Neural progenitor cell (in vitro differentiated cells): Measurements from ENCODE around the gene TMEM247. TPM values are rescaled to one million over a fixed set of nuclear protein-coding genes. Genes with fewer than 3 reads are reported as not detected.

ENCODE experiments used
- DNase-seq: peaks from one replicate; pipeline ENCODE4 v3.0.0-alpha.2; 2016; ENCODE audit warnings: low spot score
- H2AFZ ChIP-seq: fragments of 200-600 bp; sonication (generic); replicated peaks from 2 replicates; pipeline ENCODE4 v1.6.1; 2016; ENCODE audit warnings: antibody characterized with exemption
- H3F3A ChIP-seq: fragments of 200-600 bp; sonication (generic); 2 replicates; pipeline ENCODE4 v1.6.1; 2016; ENCODE audit warnings: antibody characterized with exemption, low read depth
- H3K27ac ChIP-seq: fragments of 200-600 bp; sonication (generic); 2 replicates; pipeline ENCODE4 v1.5.1; 2016; ENCODE audit warnings: mild to moderate bottlenecking
- H3K27me3 ChIP-seq: fragments of 200-600 bp; sonication (generic); 2 replicates; pipeline ENCODE4 v1.6.1; 2016; ENCODE audit warnings: mild to moderate bottlenecking, moderate library complexity
- H3K36me3 ChIP-seq: fragments of 200-600 bp; sonication (generic); 2 replicates; pipeline ENCODE4 v1.5.1; 2016
- H3K4me1 ChIP-seq: fragments of 200-600 bp; sonication (generic); 2 replicates; pipeline ENCODE4 v1.6.1; 2016; ENCODE audit warnings: mixed run types
- H3K4me2 ChIP-seq: fragments of 200-600 bp; sonication (generic); 2 replicates; pipeline ENCODE4 v1.6.1; 2016
- H3K4me3 ChIP-seq: fragments of 200-600 bp; sonication (generic); 2 replicates; pipeline ENCODE4 v1.5.1; 2016
- H3K79me2 ChIP-seq: fragments of 200-600 bp; sonication (generic); 2 replicates; pipeline ENCODE4 v1.6.1; 2016; ENCODE audit warnings: low read depth
- H3K9ac ChIP-seq: fragments of 200-600 bp; sonication (generic); 2 replicates; pipeline ENCODE4 v1.6.1; 2016
- H3K9me3 ChIP-seq: fragments of 200-600 bp; sonication (generic); 2 replicates; pipeline ENCODE4 v1.5.1; 2016; ENCODE audit warnings: low read depth
- H4K20me1 ChIP-seq: fragments of 200-600 bp; sonication (generic); 2 replicates; pipeline ENCODE4 v1.6.1; 2016; ENCODE audit warnings: low read depth
- H3K27ac Mint-ChIP-seq: 3 replicates; pipeline ENCODE4 v1.8.0; 2021; ENCODE audit warnings: mixed read lengths
- H3K27me3 Mint-ChIP-seq: 2 replicates; pipeline ENCODE4 v1.8.0; 2022; ENCODE audit warnings: low read depth, mild to moderate bottlenecking, inconsistent platforms, moderate library complexity, mixed read lengths; ENCODE audit not compliant: insufficient read depth
- H3K36me3 Mint-ChIP-seq: 3 replicates; pipeline ENCODE4 v1.8.0; 2021; ENCODE audit warnings: mixed read lengths
- H3K4me1 Mint-ChIP-seq: 3 replicates; pipeline ENCODE4 v1.8.0; 2021; ENCODE audit warnings: mixed read lengths
- H3K4me3 Mint-ChIP-seq: 3 replicates; pipeline ENCODE4 v1.8.0; 2021; ENCODE audit warnings: mild to moderate bottlenecking, moderate library complexity, mixed read lengths
- H3K9me3 Mint-ChIP-seq: 3 replicates; pipeline ENCODE4 v1.8.0; 2020; ENCODE audit warnings: mixed read lengths
- EZH2 ChIP-seq: fragments of 200-600 bp; sonication (generic); IDR thresholded peaks from 2 replicates; pipeline ENCODE4 v1.6.1; 2017; ENCODE audit warnings: antibody characterized with exemption, mild to moderate bottlenecking, moderate library complexity
- EZH2phosphoT487 ChIP-seq: fragments of 200-600 bp; sonication (generic); IDR thresholded peaks from 2 replicates; pipeline ENCODE4 v1.6.1; 2017; ENCODE audit warnings: antibody characterized with exemption
- total RNA-seq: library from RNA; depleted of rRNA; stranded (reverse); fragments of >200 nt; gene quantifications from 2 replicates; pipeline ENCODE4 v1.2.3, GENCODE V29; 2015; ENCODE audit warnings: low replicate concordance
- TF ChIP-seq, protein P1 (sequence below): fragments of 200-600 bp; sonication (generic); IDR thresholded peaks from 2 replicates; pipeline ENCODE4 v1.5.1; 2017; ENCODE audit warnings: antibody characterized with exemption, mild to moderate bottlenecking

TMEM247 gene
- total RNA-seq, 1 donor from 2014 or later: not detected

DNA sequence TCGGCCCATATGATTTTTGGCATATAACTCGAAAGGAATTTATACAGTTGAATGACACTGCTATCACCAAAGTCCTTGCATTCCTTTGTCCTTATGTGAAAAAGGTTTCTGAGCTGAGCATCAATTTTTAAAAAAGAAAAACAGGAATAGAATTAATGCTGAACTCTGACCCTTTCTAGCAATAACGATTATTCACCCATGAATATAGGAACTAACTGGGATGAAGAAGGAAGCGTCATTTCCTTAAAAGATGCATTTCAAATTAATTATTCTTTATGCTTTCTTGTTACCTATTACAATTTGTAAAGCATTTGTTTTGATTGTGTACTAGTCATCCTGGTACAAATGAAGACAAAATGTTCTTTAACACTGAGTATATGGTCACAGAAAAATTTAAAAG is 19.3 kb downstream of the TMEM247 start:
- H3K27ac Mint-ChIP-seq: no peak overlapping the region
- H3K4me1 Mint-ChIP-seq: peaks cover 24% of the 10 kb centered on the region
- Histone ChIP-seq H3K4me1 (peaks cover 10% of the 10 kb centered on the region), H3K9me3 (no peaks in the 10 kb centered on the region), H3F3A (no peaks in the 10 kb centered on the region), H3K4me2 (no peak overlapping the region), H3K4me3 (no peak overlapping the region), H2AFZ (no peak overlapping the region), H3K27ac (no peak overlapping the region), H3K27me3 (peaks cover 45% of the 10 kb centered on the region), H3K9ac (no peak overlapping the region), H3K36me3 (no peaks in the 10 kb centered on the region), H3K79me2 (no peaks in the 10 kb centered on the region), H4K20me1 (no peaks in the 10 kb centered on the region)
- H3K4me3 Mint-ChIP-seq: peak overlapping the region; percentile 94
- no peaks in the 10 kb centered on the region for H3K36me3 Mint-ChIP-seq
- peaks cover 7% of the 10 kb centered on the region for H3K27me3 Mint-ChIP-seq
- no peaks in the 10 kb centered on the region for H3K9me3 Mint-ChIP-seq
- DNase-seq: no peak
- TF ChIP-seq, protein P1, sequence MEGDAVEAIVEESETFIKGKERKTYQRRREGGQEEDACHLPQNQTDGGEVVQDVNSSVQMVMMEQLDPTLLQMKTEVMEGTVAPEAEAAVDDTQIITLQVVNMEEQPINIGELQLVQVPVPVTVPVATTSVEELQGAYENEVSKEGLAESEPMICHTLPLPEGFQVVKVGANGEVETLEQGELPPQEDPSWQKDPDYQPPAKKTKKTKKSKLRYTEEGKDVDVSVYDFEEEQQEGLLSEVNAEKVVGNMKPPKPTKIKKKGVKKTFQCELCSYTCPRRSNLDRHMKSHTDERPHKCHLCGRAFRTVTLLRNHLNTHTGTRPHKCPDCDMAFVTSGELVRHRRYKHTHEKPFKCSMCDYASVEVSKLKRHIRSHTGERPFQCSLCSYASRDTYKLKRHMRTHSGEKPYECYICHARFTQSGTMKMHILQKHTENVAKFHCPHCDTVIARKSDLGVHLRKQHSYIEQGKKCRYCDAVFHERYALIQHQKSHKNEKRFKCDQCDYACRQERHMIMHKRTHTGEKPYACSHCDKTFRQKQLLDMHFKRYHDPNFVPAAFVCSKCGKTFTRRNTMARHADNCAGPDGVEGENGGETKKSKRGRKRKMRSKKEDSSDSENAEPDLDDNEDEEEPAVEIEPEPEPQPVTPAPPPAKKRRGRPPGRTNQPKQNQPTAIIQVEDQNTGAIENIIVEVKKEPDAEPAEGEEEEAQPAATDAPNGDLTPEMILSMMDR: no peak
- no peak for TF ChIP-seq EZH2
- no peak for TF ChIP-seq EZH2phosphoT487

DNA sequence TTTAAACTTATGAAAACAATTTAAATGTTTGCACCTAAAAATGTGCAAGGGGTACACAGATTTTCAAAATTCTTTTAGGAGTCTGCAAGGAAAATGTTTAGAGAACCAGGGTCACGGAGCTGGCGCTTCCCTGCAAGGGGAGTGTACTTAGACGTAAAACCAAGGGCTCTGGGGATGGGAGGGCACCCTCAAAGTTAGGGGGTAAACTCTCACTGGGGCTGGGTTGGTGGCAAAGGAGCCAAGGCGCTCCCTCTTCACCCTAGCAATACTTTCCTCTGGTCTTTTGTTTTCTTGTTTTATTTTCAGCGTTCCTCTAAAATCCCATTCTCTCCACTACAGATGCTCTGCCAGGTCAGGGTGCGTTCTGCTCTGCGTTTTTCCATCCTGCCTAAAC is 20.0 kb downstream of the TMEM247 start:
- Histone ChIP-seq H3K9me3 (no peaks in the 10 kb centered on the region), H3K79me2 (no peaks in the 10 kb centered on the region), H2AFZ (no peak overlapping the region), H4K20me1 (no peaks in the 10 kb centered on the region), H3K4me3 (peak overlapping the region; percentile 50), H3K36me3 (no peaks in the 10 kb centered on the region), H3K27me3 (peaks cover 45% of the 10 kb centered on the region), H3K27ac (no peak overlapping the region), H3K4me2 (peak overlapping the region; percentile 85), H3F3A (no peaks in the 10 kb centered on the region), H3K4me1 (peaks cover 7% of the 10 kb centered on the region), H3K9ac (no peak overlapping the region)
- H3K27me3 Mint-ChIP-seq: peaks cover 7% of the 10 kb centered on the region
- no peaks in the 10 kb centered on the region for H3K36me3 Mint-ChIP-seq
- H3K27ac Mint-ChIP-seq: no peak overlapping the region
- peak; percentile 11 for TF ChIP-seq EZH2
- TF ChIP-seq, protein P1: no peak
- DNase-seq: no peak
- H3K9me3 Mint-ChIP-seq: no peaks in the 10 kb centered on the region
- H3K4me1 Mint-ChIP-seq: peaks cover 17% of the 10 kb centered on the region
- H3K4me3 Mint-ChIP-seq: peak overlapping the region; percentile 94

DNA sequence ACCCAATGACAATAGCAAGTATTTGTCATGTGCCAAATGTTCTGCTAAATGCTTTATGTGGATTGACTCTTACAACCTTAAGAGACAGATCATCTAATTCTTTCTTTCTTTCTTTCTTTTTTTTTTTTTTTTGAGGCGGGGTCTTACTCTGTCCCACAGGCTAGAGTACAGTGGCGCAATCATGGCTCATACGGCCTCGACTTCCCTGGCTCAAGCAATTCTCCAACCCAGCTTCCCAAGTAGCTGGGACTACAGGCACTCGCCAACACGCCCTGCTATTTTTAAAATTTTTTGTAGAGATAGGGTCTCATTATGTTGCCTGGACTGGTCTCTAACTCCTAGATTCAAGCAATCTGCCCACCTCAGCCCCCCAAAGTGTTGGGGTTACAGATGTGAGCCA is 21.4 kb downstream of the TMEM247 start:
- Histone ChIP-seq H3K79me2 (no peaks in the 10 kb centered on the region), H2AFZ (no peak overlapping the region), H3K36me3 (no peaks in the 10 kb centered on the region), H3K4me3 (no peak overlapping the region), H3K4me2 (peak overlapping the region; percentile 85), H3F3A (no peaks in the 10 kb centered on the region), H3K27ac (no peak overlapping the region), H3K4me1 (peaks cover 7% of the 10 kb centered on the region), H3K27me3 (peaks cover 45% of the 10 kb centered on the region), H3K9ac (no peak overlapping the region), H3K9me3 (no peaks in the 10 kb centered on the region), H4K20me1 (no peaks in the 10 kb centered on the region)
- H3K27me3 Mint-ChIP-seq: peaks cover 11% of the 10 kb centered on the region
- peak overlapping the region; percentile 52 for H3K4me3 Mint-ChIP-seq
- no peak for DNase-seq
- no peaks in the 10 kb centered on the region for H3K36me3 Mint-ChIP-seq
- no peaks in the 10 kb centered on the region for H3K9me3 Mint-ChIP-seq
- H3K4me1 Mint-ChIP-seq: peaks cover 13% of the 10 kb centered on the region
- TF ChIP-seq EZH2phosphoT487 (no peak), EZH2 (no peak)
- TF ChIP-seq, protein P1: no peak
- H3K27ac Mint-ChIP-seq: no peak overlapping the region
